ENCODE measurements around the gene SYT9. TPM values are rescaled to one million over a fixed set of nuclear protein-coding genes. Genes with fewer than 3 reads are reported as not detected.
A peak's percentile ranks its signal among the peaks of the same experiment; 100 is the strongest.

SYT9 gene
- total and polyA plus RNA-seq, 2 of the 4 experiments (the other 2 are of a cell fraction): not detected

DNA sequence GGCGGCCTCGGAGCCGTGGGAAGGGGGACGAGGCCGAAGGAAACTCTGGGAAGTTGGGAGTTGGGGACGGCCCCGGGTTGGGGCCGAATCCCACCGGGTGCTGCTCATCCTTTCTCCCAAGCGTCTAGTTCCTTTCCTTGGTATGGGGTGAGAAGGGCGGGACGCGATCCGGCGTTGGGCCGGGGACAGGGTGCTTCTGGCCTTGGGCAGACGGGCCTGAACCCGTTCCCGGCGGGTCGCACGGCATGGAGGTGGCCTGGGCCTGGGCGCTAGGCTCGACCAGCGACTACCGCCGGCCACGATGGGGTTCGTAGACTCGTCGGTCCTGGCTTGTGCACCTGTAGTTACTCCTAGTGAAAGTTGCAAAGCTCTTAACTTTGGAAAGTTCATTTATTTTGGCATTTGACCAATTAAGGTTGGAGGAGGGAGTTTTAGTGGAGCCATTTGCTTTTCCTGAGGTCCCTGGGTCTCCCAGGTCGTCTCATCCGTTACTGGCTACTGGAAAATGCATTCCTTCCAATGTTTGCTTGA, 1.0 kb downstream of the SYT9 start:
- CTCF ChIA-PET: no interaction called here
- H2AFZ ChIP-seq (replicated peaks; ENCODE audit: low read length, poor library complexity): peak overlapping the region; percentile 46
- POLR2A ChIA-PET (ENCODE audit: unreplicated experiment): no interaction called here
- BruUV-seq (replicated peaks): no TSS peak
- ATAC-seq (ENCODE audit: low read depth) (no peak), DNase-seq (no peak)
- no peak overlapping the region for H3K27ac ChIP-seq (ENCODE audit: insufficient read depth, low read length)
- H3K9ac ChIP-seq (ENCODE audit: low read depth, low read length): no peak overlapping the region
- H2BK5ac ChIP-seq (ENCODE audit: low read depth, low read length, poor library complexity, severe bottlenecking): no peak overlapping the region
- no peak overlapping the region for H3K56ac ChIP-seq (ENCODE audit: extremely low read depth, insufficient read depth, low read length)
- dilution Hi-C loops (cut with HindIII; ENCODE audit: low sequenced_read_pairs, unreplicated experiment) (no loop called here), in situ Hi-C loops (cut with MboI; ENCODE audit: low sequenced_read_pairs) (no loop called here), intact Hi-C loops (cut with micrococcal nuclease) (no loop called here)
- H3K23ac ChIP-seq (ENCODE audit: low read depth, low read length): no peak overlapping the region
- H3K79me1 ChIP-seq (ENCODE audit: low read depth in 1 of 2, low read length in 2 of 2): no peaks in the 10 kb centered on the region
- no peak for TF ChIP-seq MAFK (IDR thresholded peaks at IDR 0.05; ENCODE audit: low read depth, low read length)
- TF ChIP-seq, protein P1, sequence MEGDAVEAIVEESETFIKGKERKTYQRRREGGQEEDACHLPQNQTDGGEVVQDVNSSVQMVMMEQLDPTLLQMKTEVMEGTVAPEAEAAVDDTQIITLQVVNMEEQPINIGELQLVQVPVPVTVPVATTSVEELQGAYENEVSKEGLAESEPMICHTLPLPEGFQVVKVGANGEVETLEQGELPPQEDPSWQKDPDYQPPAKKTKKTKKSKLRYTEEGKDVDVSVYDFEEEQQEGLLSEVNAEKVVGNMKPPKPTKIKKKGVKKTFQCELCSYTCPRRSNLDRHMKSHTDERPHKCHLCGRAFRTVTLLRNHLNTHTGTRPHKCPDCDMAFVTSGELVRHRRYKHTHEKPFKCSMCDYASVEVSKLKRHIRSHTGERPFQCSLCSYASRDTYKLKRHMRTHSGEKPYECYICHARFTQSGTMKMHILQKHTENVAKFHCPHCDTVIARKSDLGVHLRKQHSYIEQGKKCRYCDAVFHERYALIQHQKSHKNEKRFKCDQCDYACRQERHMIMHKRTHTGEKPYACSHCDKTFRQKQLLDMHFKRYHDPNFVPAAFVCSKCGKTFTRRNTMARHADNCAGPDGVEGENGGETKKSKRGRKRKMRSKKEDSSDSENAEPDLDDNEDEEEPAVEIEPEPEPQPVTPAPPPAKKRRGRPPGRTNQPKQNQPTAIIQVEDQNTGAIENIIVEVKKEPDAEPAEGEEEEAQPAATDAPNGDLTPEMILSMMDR (conservative IDR thresholded peaks at IDR 0.05; ENCODE audit: low read depth, low read length): no peak
- no peak for TF ChIP-seq FOS (IDR thresholded peaks at IDR 0.05; ENCODE audit: low read depth, low read length)
- no peak for TF ChIP-seq SMC3 (IDR thresholded peaks at IDR 0.05; ENCODE audit: low read depth, low read length)
- TF ChIP-seq, protein P2, sequence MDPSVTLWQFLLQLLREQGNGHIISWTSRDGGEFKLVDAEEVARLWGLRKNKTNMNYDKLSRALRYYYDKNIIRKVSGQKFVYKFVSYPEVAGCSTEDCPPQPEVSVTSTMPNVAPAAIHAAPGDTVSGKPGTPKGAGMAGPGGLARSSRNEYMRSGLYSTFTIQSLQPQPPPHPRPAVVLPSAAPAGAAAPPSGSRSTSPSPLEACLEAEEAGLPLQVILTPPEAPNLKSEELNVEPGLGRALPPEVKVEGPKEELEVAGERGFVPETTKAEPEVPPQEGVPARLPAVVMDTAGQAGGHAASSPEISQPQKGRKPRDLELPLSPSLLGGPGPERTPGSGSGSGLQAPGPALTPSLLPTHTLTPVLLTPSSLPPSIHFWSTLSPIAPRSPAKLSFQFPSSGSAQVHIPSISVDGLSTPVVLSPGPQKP (IDR thresholded peaks at IDR 0.05; ENCODE audit: borderline replicate concordance, low read depth, low read length): no peak
- no peak for TF ChIP-seq NFE2L2 (IDR thresholded peaks at IDR 0.05; ENCODE audit: low read depth, low read length)
- TF ChIP-seq BHLHE40 (IDR thresholded peaks at IDR 0.05; ENCODE audit: low read depth, low read length): no peak
- TF ChIP-seq POLR2A (IDR thresholded peaks at IDR 0.05; ENCODE audit: low read depth, low read length): no peak
- TF ChIP-seq CEBPB (IDR thresholded peaks at IDR 0.05; ENCODE audit: low read depth, low read length): no peak
- TF ChIP-seq RFX5 (IDR thresholded peaks at IDR 0.05; ENCODE audit: low read depth, low read length): no peak
- no peak for TF ChIP-seq MXI1 (IDR thresholded peaks at IDR 0.05; ENCODE audit: borderline replicate concordance, low read depth, low read length)
- TF ChIP-seq RAD21 (IDR thresholded peaks at IDR 0.05; ENCODE audit: low read length): no peak
- no peak for TF ChIP-seq MAZ (IDR thresholded peaks at IDR 0.05; ENCODE audit: borderline replicate concordance, low read depth, low read length)
- TF ChIP-seq CHD1 (IDR thresholded peaks at IDR 0.05; ENCODE audit: low read depth, low read length): no peak
- no peak for TF ChIP-seq USF2 (IDR thresholded peaks at IDR 0.05; ENCODE audit: low read depth, low read length)
- no peak for TF ChIP-seq RCOR1 (IDR thresholded peaks at IDR 0.05; ENCODE audit: insufficient replicate concordance, low read length)
- WGBS, 2 experiments (ENCODE audit: extremely low coverage in 2 of 2, insufficient read length in 1 of 2): 12% methylated on average over 3 of the region's 33 CpGs; no CpG with 5 or more reads in 1 of the 2 experiments
- no peak overlapping the region for H3K4me2 ChIP-seq (ENCODE audit: low read depth, low read length)
- H2BK120ac ChIP-seq (ENCODE audit: low read depth, low read length): no peak overlapping the region
- H3K4ac ChIP-seq (ENCODE audit: low read depth, low read length): no peak overlapping the region
- no peaks in the 10 kb centered on the region for H3K9me3 ChIP-seq (ENCODE audit: control insufficient read depth, insufficient read depth, low read length)
- H3K36me3 ChIP-seq (ENCODE audit: control insufficient read depth, insufficient read depth, low read length): no peaks in the 10 kb centered on the region
- H3K4me3 ChIP-seq (ENCODE audit: insufficient read depth, low read depth, low read length): no peak overlapping the region
- no peak overlapping the region for H4K91ac ChIP-seq (ENCODE audit: insufficient read depth, low read depth, low read length)
- H3K4me1 ChIP-seq (ENCODE audit: control insufficient read depth, insufficient read depth, low read length): no peaks in the 10 kb centered on the region
- no peak overlapping the region for H2AK9ac ChIP-seq (replicated peaks; ENCODE audit: low read depth, low read length, poor library complexity)
- no peaks in the 10 kb centered on the region for H4K20me1 ChIP-seq (ENCODE audit: insufficient read depth, low read length)
- peaks cover 24% of the 10 kb centered on the region for H3K27me3 ChIP-seq (ENCODE audit: control insufficient read depth, insufficient read depth, low read length)
- H2BK20ac ChIP-seq (ENCODE audit: low read depth, low read length): no peak overlapping the region
- H3K14ac ChIP-seq (replicated peaks; ENCODE audit: low read depth, low read length): no peak overlapping the region
- H3K9me1 ChIP-seq (ENCODE audit: insufficient read depth, low read length): no peaks in the 10 kb centered on the region
- H4K5ac ChIP-seq (ENCODE audit: low read depth, low read length): no peak overlapping the region
- H3K18ac ChIP-seq (ENCODE audit: low read depth, low read length): no peak overlapping the region
- H4K8ac ChIP-seq (ENCODE audit: low read depth in 2 of 2, low read length in 2 of 2): no peak overlapping the region
- no peak overlapping the region for H2AK5ac ChIP-seq (ENCODE audit: low read depth, low read length)
- H2BK15ac ChIP-seq (ENCODE audit: low read depth, low read length): no peak overlapping the region
